ENCODE data around the gene PTGER1.

GRCh38 chr19:14435320-14436050 lies 39.7 kb downstream of the PTGER1 start:
- TF ChIP-seq POLR2AphosphoS5 (IDR thresholded peaks at IDR 0.05; ENCODE audit: low read depth, low read length) (no peak), CTCF (IDR thresholded peaks at IDR 0.05) (no peak), SIN3A (IDR thresholded peaks at IDR 0.05; ENCODE audit: borderline replicate concordance, insufficient read depth, low read depth, low read length) (no peak), REST (IDR thresholded peaks at IDR 0.05; ENCODE audit: insufficient read depth in 1 of 2, low read depth in 2 of 2, low read length in 1 of 2) (no peak)
